Measurements from ENCODE around the gene POGK. TPM values are rescaled to one million over a fixed set of nuclear protein-coding genes. Genes with fewer than 3 reads are reported as not detected.
A peak's percentile ranks its signal among the peaks of the same experiment; 100 is the strongest.

Gene POGK
- polyA plus RNA-seq, 3 donors = 10.6 to 13.0 (median 10.9) TPM

DNA sequence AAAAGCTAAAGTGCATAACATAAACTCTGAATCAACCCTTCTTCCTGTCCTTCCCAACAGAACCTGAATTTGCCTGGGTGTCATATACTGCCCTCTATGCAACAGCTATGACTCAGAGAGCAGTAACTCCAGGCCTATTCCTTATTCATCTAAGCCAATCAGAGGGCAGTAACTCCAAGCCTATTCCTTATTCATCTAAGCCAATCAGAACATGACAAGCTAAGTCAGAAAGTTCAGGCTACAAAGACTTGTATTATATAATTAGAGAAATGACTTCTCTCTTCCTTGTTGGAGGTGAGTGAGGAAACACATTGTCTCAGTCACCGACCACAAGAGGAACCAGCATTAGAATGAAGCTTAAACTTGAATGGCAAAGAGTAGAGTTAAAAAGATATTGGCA is 63.0 kb downstream of the POGK start:
- H3K4me3 ChIP-seq (replicated peaks in 1 of 3; ENCODE audit: low read depth in 2 of 3, low read length in 3 of 3) = no peak overlapping the region
- no peak overlapping the region for H3K9ac ChIP-seq (ENCODE audit: insufficient read depth, low read length, poor library complexity, severe bottlenecking)
- H3K4me2 ChIP-seq (replicated peaks; ENCODE audit: extremely low read depth, low read length, poor library complexity, severe bottlenecking) = peak overlapping the region; percentile 28
- intact Hi-C loops (cut with micrococcal nuclease) = no loop called here
- DNase-seq = peak; percentile 81 to 95 (median 95)
- peak overlapping the region in 1 of 2 donors; percentile 64 for H3K27ac ChIP-seq (ENCODE audit: low read depth in 1 of 2, low read length in 2 of 2)
- Mint-ChIP-seq H3K4me3 (peak overlapping the region in 1 of 2 donors; percentile 30), H3K27me3 (ENCODE audit: low read depth in 3 of 3) (peaks cover 0 to 1% (median 1%) of the 10 kb centered on the region in 3 donors), H3K9me3 (peaks cover 8 to 18% (median 12%) of the 10 kb centered on the region in 7 donors), H3K36me3 (peaks cover 0 to 3% of the 10 kb centered on the region in 2 donors), H3K4me1 (peaks cover 28% of the 10 kb centered on the region), H3K27ac (peak overlapping the region; percentile 72 to 90 (median 86))
- H3K9me3 ChIP-seq (replicated peaks in 1 of 2; ENCODE audit: control insufficient read depth in 1 of 2, insufficient read depth in 1 of 2, low read length in 2 of 2) = peaks cover 11% of the 10 kb centered on the region in 2 donors
- no peaks in the 10 kb centered on the region for H3K27me3 ChIP-seq (ENCODE audit: control insufficient read depth in 2 of 2, insufficient read depth in 2 of 2, low read length in 2 of 2)
- no peaks in the 10 kb centered on the region for H3K79me2 ChIP-seq (ENCODE audit: insufficient read depth, low read length)
- H3K36me3 ChIP-seq (replicated peaks in 1 of 2; ENCODE audit: control insufficient read depth in 1 of 2, insufficient read depth in 2 of 2, low read length in 2 of 2) = no peaks in the 10 kb centered on the region
- H4K20me1 ChIP-seq (ENCODE audit: insufficient read depth, low read length) = no peaks in the 10 kb centered on the region
- WGBS (ENCODE audit: insufficient coverage) = no CpG with 5 or more reads among the region's 1 CpG
- TF ChIP-seq, protein P1, sequence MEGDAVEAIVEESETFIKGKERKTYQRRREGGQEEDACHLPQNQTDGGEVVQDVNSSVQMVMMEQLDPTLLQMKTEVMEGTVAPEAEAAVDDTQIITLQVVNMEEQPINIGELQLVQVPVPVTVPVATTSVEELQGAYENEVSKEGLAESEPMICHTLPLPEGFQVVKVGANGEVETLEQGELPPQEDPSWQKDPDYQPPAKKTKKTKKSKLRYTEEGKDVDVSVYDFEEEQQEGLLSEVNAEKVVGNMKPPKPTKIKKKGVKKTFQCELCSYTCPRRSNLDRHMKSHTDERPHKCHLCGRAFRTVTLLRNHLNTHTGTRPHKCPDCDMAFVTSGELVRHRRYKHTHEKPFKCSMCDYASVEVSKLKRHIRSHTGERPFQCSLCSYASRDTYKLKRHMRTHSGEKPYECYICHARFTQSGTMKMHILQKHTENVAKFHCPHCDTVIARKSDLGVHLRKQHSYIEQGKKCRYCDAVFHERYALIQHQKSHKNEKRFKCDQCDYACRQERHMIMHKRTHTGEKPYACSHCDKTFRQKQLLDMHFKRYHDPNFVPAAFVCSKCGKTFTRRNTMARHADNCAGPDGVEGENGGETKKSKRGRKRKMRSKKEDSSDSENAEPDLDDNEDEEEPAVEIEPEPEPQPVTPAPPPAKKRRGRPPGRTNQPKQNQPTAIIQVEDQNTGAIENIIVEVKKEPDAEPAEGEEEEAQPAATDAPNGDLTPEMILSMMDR (IDR thresholded peaks at IDR 0.05) = no peak
- peaks cover 21 to 28% of the 10 kb centered on the region in 2 donors for H3K4me1 ChIP-seq (ENCODE audit: control insufficient read depth in 1 of 2, insufficient read depth in 2 of 2, low read length in 2 of 2)
- no peak overlapping the region for H2AFZ ChIP-seq (ENCODE audit: insufficient read depth, low read depth, low read length, poor library complexity, severe bottlenecking)

DNA sequence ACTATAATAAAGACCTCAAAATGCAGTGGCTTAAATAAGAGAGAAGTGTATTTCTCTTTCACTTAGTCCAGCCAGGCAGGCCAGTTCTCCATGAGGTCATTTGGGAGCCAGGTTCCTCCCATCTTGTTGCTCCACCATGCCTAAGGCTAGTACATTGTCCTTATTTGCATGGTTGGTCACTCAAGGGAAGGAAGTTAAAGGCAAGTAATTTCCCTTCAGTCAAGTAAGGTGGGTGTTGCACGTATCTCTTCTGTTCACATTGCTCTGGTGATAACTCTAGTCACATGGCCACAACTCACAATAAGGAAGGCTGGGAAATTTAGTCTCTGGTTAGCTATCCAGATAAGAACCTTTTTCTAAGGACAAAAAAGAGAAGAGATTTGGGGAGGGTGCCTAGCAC is 64.0 kb downstream of the POGK start:
- Histone ChIP-seq H4K20me1 (ENCODE audit: insufficient read depth, low read length) (no peaks in the 10 kb centered on the region), H3K79me2 (ENCODE audit: insufficient read depth, low read length) (no peaks in the 10 kb centered on the region), H3K4me2 (replicated peaks; ENCODE audit: extremely low read depth, low read length, poor library complexity, severe bottlenecking) (peak overlapping the region; percentile 28), H3K4me1 (ENCODE audit: control insufficient read depth in 1 of 2, insufficient read depth in 2 of 2, low read length in 2 of 2) (peaks cover 25 to 34% of the 10 kb centered on the region in 2 donors), H3K27me3 (ENCODE audit: control insufficient read depth in 2 of 2, insufficient read depth in 2 of 2, low read length in 2 of 2) (no peaks in the 10 kb centered on the region), H2AFZ (ENCODE audit: insufficient read depth, low read depth, low read length, poor library complexity, severe bottlenecking) (no peak overlapping the region), H3K4me3 (replicated peaks in 1 of 3; ENCODE audit: low read depth in 2 of 3, low read length in 3 of 3) (peak overlapping the region in 1 of 3 experiments; percentile 19), H3K36me3 (replicated peaks in 1 of 2; ENCODE audit: control insufficient read depth in 1 of 2, insufficient read depth in 2 of 2, low read length in 2 of 2) (no peaks in the 10 kb centered on the region), H3K9ac (ENCODE audit: insufficient read depth, low read length, poor library complexity, severe bottlenecking) (no peak overlapping the region), H3K9me3 (replicated peaks in 1 of 2; ENCODE audit: control insufficient read depth in 1 of 2, insufficient read depth in 1 of 2, low read length in 2 of 2) (peaks cover 2% of the 10 kb centered on the region in 2 donors), H3K27ac (ENCODE audit: low read depth in 1 of 2, low read length in 2 of 2) (peak overlapping the region in 1 of 2 donors; percentile 64)
- DNase-seq = peak; percentile 51 to 66 (median 53)
- Mint-ChIP-seq H3K36me3 (peaks cover 0 to 3% of the 10 kb centered on the region in 2 donors), H3K9me3 (peaks cover 0 to 9% (median 4%) of the 10 kb centered on the region in 7 donors), H3K27ac (peak overlapping the region; percentile 48 to 88 (median 80)), H3K4me3 (peak overlapping the region in 1 of 2 donors; percentile 24), H3K4me1 (peaks cover 34% of the 10 kb centered on the region), H3K27me3 (ENCODE audit: low read depth in 3 of 3) (peaks cover 0 to 1% (median 1%) of the 10 kb centered on the region in 3 donors)
- TF ChIP-seq, protein P1 (IDR thresholded peaks at IDR 0.05) = no peak
- WGBS (ENCODE audit: insufficient coverage) = no CpG with 5 or more reads among the region's 1 CpG
- intact Hi-C loops (cut with micrococcal nuclease) = no loop called here

All from CD14-positive monocyte (primary cell).